Ishikawa (cell line): ENCODE measurements around the gene PPIA.

Experiments
- CEBPB ChIP-seq: IDR thresholded peaks from 2 replicates; pipeline ENCODE4 v1.6.1; 2012
- EGR1 ChIP-seq: IDR thresholded peaks from 2 replicates; pipeline ENCODE4 v1.6.1; 2012
- EP300 ChIP-seq: IDR thresholded peaks from 2 replicates; pipeline ENCODE4 v1.6.1; 2012; ENCODE audit warnings: borderline replicate concordance
- MAX ChIP-seq: IDR thresholded peaks from 2 replicates; pipeline ENCODE4 v1.6.1; 2012
- NFIC ChIP-seq: IDR thresholded peaks from 2 replicates; pipeline ENCODE4 v1.6.1; 2012
- RAD21 ChIP-seq: IDR thresholded peaks from 2 replicates; pipeline ENCODE4 v1.6.1; 2012; ENCODE audit warnings: low read depth
- REST ChIP-seq: IDR thresholded peaks from 2 replicates; pipeline ENCODE4 v1.6.1; 2012; ENCODE audit warnings: low read depth, mild to moderate bottlenecking
- TAF1 ChIP-seq: IDR thresholded peaks from 2 replicates; pipeline ENCODE4 v1.6.1; 2012; ENCODE audit warnings: low read depth, mild to moderate bottlenecking
- TCF12 ChIP-seq: IDR thresholded peaks from 2 replicates; pipeline ENCODE4 v1.6.1; 2012; ENCODE audit warnings: low read depth
- TEAD4 ChIP-seq: IDR thresholded peaks from 2 replicates; pipeline ENCODE4 v1.6.1; 2012
- USF1 ChIP-seq: IDR thresholded peaks from 2 replicates; pipeline ENCODE4 v1.6.1; 2012
- YY1 ChIP-seq: IDR thresholded peaks from 2 replicates; pipeline ENCODE4 v1.6.1; 2012; ENCODE audit warnings: low read depth
- ZBTB7A ChIP-seq: IDR thresholded peaks from 2 replicates; pipeline ENCODE4 v1.6.1; 2012; ENCODE audit warnings: low read depth

- no peak for TF ChIP-seq MAX
- TF ChIP-seq TCF12: no peak
- no peak for TF ChIP-seq TEAD4
- no peak for TF ChIP-seq EP300
- TF ChIP-seq USF1: no peak
- no peak for TF ChIP-seq YY1
- TF ChIP-seq TAF1: no peak
- no peak for TF ChIP-seq REST
- TF ChIP-seq CEBPB: no peak
- TF ChIP-seq RAD21: no peak
- TF ChIP-seq NFIC: no peak
- no peak for TF ChIP-seq EGR1
- no peak for TF ChIP-seq ZBTB7A
These were observed 26.6 kb upstream of the PPIA start for GRCh38 chr7:44769776-44770294.
